HG02938 (cell line): ENCODE data around the gene LSG1.

Experiments
- ATAC-seq: cut with Tn5 transposase; IDR thresholded peaks from one replicate; pipeline ENCODE4 v1.9.1; 2021; ENCODE audit warnings: mild to moderate bottlenecking, moderate library complexity; ENCODE audit not compliant: unreplicated experiment

The LSG1 gene

DNA sequence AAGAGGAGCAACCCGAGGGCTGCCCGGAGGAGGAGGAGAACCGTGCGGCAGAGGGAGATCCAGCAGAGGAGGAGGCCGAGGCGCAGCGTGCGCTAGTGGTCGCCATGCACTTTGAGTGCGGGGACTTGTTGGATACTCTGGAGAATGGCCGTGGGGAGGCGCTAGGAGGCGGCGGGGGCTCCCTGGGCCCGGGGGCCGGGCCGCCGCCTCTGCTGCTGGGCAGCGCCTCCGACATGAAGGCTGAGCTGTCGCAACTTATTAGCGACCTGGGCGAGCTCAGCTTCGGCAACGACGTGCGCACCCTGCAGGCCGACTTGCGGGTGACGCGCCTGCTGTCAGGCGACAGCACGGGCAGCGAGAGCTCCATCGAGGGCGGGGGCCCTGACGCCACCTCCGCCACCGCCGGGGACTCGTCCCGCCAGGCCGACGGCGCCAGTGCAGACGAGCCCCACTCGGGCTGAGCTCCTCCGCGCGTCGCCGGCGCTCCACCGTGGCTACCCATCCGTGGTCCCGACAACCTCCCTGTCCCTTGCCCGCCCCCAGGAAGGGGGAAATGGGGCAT lies 15.7 kb upstream of the LSG1 start:
- ATAC-seq: no peak

DNA sequence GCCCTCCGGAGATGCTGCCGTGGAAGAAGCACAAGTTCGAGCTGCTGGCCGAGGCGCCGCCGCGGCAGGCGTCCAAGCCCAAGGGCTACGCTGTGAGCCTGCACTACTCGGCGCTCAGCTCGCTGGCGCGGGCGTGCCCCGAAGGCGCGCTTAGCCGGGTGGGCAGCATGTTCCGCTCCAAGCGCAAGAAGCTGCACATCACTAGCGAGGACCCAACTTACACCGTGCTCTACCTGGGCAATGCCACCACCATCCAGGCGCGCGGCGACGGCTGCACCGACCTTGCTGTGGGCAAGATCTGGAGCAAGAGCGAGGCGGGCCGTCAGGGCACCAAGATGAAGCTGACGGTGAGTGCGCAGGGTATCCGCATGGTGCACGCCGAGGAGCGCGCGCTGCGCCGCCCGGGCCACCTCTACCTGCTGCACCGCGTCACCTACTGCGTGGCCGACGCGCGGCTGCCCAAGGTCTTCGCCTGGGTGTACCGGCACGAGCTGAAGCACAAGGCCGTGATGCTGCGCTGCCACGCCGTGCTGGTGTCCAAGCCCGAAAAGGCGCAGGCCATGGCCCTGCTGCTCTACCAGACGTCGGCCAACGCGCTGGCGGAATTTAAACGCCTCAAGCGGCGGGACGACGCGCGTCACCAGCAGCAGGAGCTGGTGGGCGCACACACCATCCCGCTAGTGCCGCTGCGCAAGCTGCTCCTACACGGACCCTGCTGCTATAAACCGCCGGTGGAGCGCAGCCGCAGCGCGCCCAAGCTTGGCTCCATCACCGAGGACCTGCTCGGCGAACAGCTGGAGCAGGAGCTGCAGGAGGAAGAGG lies 15.0 kb upstream of the LSG1 start:
- no peak for ATAC-seq

DNA sequence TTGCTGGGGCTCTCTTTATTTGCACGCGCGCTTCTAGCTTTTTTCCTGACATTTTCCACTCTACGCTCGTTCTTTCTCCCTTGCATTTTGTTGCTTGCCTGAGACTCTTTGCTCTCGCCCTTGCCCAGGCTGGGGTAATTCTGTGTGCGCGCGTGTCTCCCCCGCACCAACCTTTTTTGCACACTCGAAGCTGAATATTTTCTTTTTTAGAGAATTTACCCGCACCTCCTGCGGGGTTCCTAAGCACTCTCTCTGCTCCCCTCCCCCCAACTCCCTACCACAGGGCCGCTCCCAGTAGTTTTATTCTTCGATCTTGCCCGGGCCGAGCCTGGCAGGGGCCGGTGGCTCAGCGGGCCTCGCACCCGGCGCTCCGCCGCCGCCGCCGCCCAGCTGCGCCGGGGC lies 14.4 kb upstream of the LSG1 start:
- no peak for ATAC-seq

DNA sequence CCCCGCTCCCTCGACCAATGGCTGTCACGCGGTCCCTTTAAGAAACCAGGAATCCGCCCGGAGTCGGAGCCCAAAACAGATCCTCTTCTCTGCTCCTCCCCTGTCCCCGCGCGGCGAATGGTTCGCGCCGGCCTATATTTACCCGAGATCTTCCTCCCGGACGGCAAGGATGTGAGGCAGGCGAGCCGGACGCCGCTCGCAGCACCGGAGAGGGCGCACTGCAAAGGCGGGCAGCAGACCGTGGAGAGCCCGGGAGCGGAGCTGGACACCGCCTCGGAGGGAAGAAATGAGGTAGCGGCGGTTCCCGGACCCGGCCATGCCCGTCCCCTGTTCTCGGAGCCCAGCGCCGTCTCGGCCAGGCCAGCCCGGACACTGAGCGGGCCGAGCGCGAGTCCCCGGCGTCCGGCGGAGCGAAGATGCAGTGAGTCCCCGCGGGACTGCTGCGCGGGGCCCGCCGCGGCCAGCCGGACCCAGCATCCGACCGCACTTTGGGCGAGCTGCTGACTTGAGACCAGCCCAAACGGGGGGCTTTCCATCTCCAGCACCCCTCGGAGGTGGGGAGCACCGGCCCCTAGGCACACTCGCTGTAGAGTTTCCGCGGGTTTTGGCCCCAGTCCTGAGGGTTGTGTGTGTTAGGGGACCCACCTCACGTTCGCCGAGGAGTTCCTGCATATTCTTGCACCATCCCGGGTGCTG lies 13.9 kb upstream of the LSG1 start, which contains the start of gene FAM43A:
FAM43A (plus strand) TSS at position 166 of the 696 bp plus-strand sequence. CDS start 944 bp downstream, outside the sequence.
- ATAC-seq: peak; percentile 34

DNA sequence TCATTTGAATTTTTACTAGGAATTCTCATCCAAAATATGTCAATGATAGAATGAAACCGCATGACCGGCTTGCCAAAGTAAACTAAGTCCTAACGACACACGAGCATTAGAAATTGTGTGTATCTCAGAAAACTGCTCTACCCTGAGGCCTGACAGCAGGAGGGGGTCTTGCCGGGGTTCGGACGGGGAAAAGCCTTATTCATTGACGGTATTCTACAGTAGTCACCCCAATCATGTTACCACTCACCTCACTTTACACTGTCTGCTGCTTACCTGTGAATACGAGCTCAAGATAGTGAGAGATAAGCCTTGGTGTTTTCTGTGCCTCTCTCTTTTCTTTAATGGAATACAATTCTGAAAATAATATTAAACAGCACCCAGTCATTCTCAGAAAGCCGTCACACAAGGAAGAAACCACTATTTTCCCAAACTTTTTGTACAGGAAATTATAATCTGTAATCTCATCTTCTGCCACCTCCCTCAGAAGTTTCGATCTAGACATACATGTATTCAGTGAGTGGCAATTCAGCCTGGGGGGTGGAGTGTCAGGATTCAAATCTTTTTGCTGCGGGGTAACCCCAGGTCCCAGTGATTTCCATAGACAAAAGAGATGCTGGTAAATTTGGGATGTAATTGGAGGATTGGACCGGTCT lies 13.2 kb upstream of the LSG1 start:
- ATAC-seq: no peak

DNA sequence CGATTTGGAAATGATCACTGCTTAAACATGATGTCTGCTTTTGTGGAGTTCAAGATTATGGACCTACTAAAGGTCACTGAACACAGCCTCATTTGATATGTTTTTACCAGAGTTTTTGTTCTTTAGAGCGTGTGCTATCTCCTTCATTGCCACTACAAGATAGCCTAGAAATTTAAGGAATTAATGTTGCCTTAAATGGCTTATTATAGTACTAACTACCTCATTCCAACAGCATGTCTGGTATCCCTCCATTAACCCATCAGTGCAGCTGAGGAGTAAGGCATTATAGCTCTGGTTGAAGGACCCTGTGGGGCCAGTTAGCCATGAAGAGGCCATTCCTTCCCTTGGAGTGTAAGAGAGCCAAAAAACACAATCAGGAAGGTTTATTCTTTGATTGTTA lies 11.4 kb upstream of the LSG1 start:
- no peak for ATAC-seq

DNA sequence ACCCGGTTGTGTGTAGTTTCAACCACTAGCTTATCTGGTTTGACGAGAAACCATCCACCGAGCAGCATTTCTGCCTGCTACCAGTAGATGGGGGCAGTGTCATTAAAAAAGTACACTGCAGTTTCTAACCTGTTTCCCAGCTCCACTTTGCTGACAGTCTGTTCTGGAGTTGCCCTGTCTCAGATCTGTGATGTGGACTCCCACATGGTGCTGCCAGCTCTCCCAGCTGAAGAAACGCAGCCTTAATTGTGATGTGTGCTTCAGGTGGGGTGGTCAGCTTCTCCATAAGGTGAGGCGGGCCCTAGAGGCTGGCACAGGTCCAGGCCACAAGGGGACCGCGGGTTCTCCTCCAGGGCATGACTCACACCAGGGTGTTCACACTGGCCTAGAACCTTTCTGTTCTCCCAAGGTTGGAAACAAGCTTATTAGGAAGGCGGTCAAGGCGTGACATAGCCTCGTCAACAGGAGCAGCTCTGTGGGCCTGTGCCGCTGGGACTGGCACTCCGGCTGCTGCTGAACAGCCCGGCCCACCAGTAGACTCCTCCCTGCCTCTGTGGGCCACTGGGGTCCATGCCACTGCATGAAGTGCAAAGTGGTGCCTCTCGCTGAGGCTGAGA lies 10.8 kb upstream of the LSG1 start:
- ATAC-seq: peak; percentile 55

DNA sequence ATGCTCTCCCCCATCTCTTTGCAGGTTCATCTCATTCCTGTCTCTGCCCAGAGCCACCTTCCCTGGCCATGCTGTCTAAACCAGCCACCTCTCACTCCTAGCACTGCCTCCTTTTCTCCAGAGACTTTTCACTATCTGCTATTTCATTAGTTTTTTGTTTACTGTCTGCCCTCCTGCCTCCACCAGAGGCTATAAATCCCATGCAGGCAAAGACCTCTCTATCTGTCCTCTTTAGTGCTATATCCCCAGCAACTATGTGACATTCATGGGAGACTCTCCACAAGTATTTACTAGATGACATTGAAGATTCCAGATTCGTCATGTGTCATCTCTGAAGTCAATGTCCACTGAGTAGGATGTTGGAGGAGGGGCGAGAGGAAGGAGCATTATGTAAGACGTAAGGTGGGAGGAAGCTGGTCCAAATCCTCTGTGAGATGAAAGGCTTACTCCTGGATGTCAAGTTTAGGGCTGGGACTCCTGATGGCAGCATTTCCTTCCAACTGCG lies 10.2 kb upstream of the LSG1 start:
- ATAC-seq: no peak

DNA sequence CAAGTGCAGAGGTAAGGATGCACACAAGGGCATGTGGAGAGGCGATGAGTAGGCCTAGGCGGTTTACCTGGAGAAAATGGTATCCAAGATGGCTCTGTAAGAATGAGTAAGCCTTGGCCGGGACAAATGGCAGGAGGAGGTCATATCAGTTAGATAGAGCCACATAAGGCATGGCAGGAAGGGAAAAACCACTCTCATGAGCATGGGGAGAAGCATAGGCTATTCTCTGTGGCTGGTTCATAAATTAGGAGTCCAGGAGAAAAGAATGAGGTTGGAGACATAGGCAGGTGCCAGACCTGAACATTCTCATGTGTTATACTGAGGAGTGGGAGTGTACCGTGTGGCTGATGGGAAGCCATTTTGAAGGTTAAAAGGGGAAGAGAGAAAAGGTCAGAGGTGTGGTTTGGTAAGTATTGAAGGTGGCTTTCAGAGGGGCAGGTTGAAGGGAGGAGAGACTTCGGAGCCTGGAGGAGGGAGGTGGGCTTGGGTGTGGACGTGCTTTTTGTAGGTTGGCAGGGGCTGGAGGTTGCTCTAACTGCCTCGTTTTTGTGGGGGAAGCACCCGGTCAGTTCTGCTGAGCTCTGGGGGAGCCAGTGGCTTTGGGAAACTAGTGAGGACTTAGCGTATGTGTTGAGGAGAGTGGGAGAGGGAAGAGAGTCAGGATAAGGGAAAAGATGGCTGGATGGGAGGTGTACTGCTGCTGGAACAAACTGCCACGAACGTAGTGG lies 9.1 kb upstream of the LSG1 start:
- no peak for ATAC-seq

DNA sequence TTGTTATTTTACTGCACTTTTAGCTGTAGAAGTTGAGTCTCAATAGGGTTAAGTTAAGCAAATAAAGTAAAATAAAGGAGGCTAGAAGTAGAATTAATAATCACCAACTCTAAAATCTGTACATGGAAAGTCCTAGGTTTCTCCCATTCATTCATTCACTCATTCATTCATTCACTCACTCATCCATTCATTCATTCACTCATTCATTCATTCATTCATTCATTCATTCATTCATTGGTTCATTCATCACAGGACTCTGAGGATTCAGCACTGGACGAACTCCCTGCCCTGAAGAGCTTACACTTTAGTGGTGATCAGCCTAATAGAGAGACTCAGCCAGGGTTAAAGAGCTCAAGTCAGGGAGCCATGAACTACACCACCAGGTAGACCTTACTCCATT lies 4.5 kb upstream of the LSG1 start:
- ATAC-seq: no peak

DNA sequence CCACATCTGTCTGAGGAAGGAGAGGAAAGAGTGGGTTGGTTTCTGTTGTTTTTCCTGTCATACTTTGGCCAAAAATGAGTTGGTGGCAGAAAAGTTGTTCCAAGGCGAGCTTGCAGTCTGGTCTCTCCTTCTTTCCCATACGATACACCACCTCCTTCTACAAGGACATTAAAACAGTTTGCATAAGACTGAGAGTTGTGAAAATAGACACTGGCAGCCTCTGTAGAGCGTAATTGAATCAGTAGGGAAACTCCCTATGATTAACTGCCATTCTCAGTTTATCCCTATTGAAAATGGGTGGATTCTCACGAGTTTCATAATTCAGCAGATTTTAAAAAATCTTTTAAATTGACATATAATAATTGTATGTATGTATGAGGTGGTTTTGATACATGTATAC lies 3.7 kb upstream of the LSG1 start:
- ATAC-seq: no peak

DNA sequence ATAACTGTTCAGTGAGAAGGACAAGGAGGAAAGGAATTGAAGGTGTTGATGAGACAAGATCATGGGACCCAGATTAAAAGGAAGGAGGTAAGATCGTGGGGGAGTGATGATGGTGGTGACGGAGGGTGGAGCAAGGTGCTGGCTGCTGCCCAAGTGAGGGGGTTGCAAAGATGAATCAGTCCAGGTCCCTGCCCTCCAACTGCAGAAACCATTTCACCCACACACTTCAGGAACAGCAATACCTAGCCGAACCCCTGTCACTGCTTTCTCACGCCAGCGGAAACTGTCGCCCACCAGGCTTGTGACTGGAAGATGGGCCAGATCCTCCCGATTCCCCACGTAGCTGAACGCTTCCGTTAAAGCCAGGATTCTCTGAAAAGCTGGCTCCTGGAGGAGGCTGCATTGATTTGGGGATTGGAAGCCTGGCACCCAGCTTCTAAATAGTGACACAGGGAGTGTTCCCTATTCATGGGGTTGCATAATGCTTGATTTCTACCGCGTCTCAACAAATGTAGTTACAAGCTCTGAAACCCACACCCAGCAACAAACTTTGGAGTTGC lies 3.2 kb upstream of the LSG1 start:
- ATAC-seq: no peak

DNA sequence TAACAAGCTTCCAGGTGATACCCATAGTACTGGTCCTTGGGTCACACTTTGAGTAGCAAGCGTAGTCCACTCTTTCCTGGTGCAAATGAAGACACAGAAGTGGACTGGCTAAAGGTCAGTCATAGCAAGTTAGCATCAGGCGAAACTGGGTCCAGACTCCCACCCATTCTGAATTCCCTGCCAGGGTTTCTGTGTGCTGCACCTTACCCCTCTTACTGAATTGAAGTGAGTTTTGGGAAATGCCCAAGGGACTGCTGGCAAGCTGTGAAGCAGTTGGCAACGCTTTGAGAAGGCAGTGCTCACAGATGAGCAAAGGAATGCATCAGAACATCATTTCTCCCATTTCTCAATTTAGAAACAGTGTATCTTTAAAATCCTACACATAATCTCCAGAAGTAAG lies 1.8 kb upstream of the LSG1 start:
- ATAC-seq: no peak

DNA sequence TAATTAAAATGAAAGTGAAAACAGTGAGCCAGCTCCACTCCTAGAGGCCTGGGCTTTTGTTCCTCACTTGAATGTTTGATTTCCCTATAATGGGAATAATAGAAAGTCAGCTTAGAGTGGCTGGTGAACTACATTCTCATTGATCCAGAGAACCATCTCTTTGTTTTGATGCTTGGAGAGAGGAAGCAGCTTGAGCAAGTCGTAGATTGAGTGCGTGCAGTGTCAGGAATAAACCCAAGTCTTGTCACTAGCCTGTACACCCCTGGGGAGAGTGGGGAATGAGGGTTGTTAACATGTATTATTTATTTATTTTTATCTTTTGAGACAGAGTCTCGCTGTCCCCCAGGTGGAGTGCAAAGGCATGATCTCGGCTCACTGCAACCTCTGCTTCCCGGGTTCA lies 885 bp upstream of the LSG1 start:
- ATAC-seq: no peak

DNA sequence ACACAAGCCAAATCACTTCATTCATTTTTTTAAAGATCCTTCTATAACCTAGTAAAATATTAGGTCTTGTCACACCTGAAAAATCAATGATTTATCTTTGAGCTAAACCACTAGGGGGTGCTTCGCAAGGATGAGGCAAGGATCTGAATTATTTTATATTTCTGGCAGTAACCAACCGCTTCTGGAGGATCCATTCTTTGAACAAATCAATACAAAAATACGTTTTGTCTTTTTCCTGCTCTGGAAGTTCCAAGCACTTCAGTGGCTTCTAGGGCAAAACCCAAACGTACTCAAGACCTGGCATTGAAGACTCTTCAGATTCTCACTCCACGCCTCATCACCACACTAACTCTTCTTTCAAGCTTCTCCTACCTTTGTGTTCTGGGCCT lies 486 bp downstream of the LSG1 start:
- ATAC-seq: peak; percentile 28

DNA sequence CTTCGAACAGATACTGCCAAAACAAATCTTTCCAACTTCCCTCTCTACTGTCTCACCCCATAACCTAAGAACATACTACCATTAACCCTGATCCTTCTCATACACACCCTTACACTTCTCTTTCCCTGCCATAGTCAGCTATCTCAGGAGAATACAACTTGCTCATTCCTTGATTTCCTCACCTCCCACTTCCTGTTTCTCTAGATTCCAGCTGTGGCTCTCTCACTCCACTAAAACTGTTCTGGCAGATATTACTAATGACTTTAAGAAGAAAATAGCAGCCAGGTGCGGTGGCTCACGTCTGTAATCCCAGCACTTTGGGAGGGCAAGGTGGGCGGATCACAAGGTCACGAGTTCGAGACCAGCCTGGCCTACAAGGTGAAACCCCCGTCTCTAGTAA lies 4.6 kb downstream of the LSG1 start:
- ATAC-seq: no peak

DNA sequence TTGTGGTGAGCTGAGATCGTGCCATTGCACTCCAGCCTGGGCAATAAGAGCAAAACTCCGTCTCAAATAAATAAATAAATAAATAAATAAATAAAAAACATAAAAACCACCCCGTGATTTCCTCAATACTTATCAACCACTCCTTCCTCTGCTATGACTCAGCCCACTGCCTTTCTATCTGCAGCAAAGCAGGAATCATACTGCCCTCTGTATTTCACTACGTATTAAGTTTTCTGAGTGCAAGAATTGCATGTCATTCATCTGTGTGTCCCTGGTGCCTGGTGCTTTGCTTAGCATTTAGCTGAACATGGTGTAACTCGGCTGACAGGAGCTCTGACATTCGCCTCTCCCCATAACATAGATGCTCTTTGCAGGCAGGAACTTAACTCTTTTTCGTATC lies 7.1 kb downstream of the LSG1 start:
- no peak for ATAC-seq

DNA sequence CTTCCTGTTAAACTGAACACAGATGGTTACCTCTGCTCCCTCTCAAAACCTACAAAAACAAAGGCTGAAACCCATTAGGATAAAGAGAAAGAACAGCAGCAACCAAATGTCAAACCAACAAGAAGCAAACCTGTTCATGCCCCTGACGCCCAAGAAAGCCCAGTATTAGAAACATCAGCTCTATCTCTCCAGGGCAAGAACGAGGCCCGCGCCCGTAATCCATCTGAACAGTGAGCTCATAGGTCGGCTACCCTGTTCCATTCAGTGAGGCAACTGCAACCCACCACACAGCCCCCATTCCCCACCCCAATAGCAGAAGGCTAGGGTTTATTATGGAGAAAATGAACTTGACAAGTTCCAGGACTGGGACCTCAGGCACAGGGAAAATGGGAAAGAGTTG lies 10.0 kb downstream of the LSG1 start:
- ATAC-seq: no peak

DNA sequence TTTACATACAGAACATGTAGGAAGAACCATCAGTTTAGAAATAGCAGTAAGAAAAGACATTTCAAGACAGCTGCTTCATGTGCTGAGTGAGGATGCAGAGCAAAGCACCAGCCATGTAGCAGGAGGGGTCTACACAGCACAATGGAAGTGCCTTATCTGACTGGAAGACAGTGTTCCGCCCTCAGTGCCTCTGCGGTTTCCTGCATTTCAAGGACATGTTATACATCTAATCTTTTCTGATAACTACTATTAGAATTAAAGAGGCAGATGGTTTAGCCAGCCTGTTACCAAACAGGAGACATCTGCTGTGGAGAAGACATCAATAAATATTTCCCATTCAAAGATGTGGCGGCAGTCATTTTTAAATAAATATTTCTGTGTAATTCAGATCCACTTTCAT lies 10.6 kb downstream of the LSG1 start:
- ATAC-seq: no peak

DNA sequence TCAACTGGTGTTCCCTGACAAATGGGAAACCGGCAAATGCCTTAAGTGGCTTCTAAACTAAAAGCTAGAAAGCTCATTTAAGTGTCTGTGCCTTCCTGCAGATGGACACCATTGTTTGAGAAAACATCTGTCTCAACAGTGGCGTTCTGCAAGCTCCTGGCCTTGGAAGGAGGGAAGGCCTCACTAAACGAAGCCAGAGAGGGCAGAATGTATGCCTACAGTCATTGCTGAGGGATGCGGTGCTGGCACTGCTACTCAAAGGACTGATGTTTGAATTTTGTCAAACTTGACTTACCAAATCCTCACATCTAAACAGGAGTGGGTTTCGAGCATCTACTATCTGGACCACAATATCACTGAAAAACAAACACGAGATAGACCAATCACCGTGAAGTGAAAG lies 12.2 kb downstream of the LSG1 start:
- no peak for ATAC-seq
